ENCODE results near the gene SOCS7.

Gene SOCS7

DNA sequence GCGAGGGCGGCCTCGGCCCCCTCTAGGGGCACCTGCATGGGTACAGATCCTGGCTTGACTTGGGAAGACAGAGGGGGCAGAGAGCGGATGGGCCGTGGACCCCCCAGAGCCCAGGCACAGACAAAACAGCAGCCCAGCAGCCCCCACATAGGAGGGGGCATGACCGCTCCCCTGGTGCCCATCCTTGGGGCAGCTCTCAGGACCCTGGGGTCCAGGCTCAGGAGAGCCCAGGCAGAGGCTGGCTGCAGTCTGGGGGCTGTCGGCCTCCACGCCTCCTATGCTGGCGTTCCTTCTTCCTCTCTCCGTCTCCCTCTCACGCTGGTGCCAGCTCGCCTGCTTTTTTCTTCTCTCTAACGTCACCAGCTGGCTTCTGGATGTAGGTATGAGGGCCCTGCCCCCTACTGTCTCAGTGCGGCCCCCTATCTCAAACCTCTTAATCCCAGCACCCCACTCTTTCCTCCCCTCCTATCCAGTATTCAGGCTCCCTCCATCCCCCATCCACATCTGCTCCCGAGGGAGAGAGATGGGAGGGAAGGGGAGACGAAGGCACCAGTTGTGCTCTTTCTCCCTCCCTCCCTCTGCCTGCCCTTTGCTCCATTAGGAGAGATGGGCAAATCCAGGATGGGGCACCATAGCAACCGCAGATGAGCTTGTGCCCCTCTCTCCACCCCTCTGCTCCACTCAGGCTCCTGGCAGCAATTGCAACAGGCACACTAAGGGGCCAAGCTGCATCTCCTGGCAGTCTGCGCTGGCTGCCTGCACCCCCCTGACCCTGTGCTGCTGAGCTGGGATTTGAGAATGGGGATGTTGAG is 7.8 kb upstream of the SOCS7 start, which contains the start of gene GPR179:
GPR179 (minus strand) TSS at position 349 of the 812 bp plus-strand sequence; CDS start at position 182, 167 bp downstream.
- TF ChIP-seq, protein P1, sequence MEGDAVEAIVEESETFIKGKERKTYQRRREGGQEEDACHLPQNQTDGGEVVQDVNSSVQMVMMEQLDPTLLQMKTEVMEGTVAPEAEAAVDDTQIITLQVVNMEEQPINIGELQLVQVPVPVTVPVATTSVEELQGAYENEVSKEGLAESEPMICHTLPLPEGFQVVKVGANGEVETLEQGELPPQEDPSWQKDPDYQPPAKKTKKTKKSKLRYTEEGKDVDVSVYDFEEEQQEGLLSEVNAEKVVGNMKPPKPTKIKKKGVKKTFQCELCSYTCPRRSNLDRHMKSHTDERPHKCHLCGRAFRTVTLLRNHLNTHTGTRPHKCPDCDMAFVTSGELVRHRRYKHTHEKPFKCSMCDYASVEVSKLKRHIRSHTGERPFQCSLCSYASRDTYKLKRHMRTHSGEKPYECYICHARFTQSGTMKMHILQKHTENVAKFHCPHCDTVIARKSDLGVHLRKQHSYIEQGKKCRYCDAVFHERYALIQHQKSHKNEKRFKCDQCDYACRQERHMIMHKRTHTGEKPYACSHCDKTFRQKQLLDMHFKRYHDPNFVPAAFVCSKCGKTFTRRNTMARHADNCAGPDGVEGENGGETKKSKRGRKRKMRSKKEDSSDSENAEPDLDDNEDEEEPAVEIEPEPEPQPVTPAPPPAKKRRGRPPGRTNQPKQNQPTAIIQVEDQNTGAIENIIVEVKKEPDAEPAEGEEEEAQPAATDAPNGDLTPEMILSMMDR (IDR thresholded peaks at IDR 0.05), result no peak
- no peak for DNase-seq (ENCODE audit: low spot score)
- Histone ChIP-seq H3K4me3 (no peak within 1 kb of the TSS), H3K27ac (no peak within 1 kb of the TSS)

DNA sequence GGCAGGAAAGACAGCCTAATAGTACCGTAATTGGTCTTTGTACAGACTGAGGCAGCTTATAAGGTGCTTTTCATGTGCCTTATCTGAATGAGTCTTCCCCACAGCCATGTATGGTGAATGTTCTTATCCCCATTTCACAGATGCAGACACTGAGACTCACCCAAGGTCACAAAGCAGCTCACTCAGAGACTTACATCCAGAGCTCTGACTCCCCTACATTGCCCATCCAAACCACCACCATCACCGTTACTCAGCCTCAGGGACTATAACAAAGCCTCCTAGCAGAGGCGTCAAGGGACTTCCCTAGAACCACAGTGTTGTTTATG is 7.3 kb upstream of the SOCS7 start:
- TF ChIP-seq, protein P1 (IDR thresholded peaks at IDR 0.05), result no peak
- H3K4me3 ChIP-seq, result no peak overlapping the region
- DNase-seq (ENCODE audit: low spot score), result no peak
- no peak overlapping the region for H3K27ac ChIP-seq

DNA sequence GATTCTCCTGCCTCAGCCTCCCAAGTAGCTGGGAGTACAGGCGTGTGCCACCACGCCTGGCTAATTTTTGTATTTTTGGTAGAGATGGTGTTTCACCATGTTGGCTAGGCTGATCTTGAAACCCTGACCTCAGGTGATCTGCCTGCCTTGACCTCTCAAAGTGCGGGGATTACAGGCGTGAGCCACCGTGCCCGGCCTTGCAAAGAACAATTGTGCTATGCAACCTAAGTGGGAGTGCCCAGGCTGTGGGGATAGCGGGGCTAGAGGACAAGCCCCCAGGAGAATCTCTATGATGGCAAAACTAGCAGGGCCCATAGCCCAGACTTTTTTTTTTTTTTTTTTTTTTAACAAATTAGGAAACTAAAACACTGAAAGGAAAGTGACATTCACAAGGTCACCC is 5.9 kb upstream of the SOCS7 start:
- TF ChIP-seq, protein P1 (IDR thresholded peaks at IDR 0.05), result no peak
- no peak for DNase-seq (ENCODE audit: low spot score)
- H3K4me3 ChIP-seq, result no peak overlapping the region
- H3K27ac ChIP-seq, result no peak overlapping the region

DNA sequence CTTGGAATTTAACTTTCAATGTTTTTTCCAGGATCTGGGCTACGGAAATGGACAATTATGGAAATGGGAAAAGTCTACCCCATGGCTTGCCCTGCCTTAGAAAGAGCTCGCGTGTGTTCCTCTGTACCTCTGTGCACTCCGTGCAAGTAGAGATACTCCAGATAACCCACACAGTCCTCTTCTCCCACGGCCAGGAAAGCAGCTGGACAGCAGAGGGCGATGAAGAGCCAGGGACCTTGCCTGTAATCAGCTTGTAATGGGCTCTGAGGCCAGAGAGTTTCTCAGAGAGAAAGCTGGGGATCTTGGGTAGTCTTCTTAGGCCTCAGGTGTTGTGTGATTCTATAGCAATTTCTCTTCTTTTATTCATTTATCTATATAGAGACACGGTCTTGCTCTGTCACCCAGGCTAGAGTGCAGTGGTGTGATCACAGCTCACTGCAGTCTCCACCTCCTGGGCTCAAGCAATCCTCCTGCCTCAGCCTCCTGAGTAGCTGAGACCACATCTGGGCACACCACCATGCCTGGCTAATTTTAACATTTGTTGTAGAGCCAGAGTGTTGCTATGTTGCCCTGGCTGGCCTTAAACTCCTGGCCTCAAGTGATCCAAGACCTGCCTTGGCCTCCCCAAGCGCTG is 2.4 kb upstream of the SOCS7 start:
- Histone ChIP-seq H3K4me3 (no peak overlapping the region), H3K27ac (peak overlapping the region in 1 of 2 donors; percentile 30)
- DNase-seq (ENCODE audit: low spot score), result peak; percentile 88
- TF ChIP-seq, protein P1 (IDR thresholded peaks at IDR 0.05), result peak; percentile 83

DNA sequence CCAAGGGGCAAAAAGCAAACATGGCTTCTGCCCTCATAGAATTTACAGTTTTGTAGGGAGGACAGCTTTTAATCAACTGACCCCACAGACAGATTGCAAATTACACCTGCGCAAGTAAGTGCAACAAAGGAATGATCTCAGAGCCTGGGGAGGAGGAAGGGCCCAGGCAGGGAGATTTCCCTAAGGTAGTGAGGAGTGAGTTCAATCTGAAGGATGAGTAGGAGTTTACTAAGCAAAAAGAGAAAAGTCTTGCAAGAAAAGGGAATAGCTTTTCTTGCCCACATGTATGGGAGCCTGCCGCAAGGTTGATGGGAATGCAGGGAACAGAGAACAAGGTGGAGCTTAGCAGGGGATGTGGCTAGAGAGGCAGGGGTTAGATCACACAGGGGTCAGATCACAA is 1.6 kb upstream of the SOCS7 start:
- TF ChIP-seq, protein P1 (IDR thresholded peaks at IDR 0.05), result no peak
- DNase-seq (ENCODE audit: low spot score), result no peak
- no peak overlapping the region for H3K4me3 ChIP-seq
- H3K27ac ChIP-seq, result no peak overlapping the region

DNA sequence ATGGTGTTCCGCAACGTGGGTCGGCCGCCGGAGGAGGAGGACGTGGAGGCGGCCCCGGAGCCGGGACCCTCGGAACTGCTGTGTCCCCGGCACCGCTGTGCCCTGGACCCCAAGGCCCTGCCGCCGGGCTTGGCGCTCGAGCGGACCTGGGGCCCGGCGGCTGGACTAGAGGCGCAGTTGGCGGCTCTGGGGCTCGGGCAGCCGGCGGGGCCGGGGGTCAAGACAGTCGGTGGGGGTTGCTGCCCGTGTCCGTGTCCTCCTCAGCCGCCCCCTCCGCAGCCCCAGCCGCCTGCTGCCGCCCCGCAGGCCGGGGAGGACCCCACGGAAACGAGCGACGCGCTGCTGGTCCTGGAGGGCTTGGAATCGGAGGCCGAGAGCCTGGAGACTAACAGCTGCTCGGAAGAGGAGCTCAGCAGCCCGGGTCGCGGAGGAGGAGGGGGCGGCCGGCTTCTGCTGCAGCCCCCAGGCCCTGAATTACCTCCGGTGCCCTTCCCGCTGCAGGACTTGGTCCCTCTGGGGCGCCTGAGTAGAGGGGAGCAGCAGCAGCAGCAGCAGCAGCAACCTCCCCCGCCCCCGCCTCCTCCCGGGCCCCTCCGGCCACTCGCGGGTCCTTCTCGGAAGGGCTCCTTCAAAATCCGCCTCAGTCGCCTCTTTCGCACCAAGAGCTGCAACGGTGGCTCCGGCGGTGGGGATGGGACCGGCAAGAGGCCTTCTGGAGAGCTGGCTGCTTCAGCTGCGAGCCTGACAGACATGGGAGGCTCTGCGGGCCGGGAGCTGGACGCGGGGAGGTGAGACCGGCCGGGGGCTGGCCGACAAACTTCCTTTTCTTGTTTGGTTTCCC is 821 bp downstream of the SOCS7 start:
- Histone ChIP-seq H3K27ac (peak overlapping the region; percentile 92), H3K4me3 (peak overlapping the region; percentile 96)
- TF ChIP-seq, protein P1 (IDR thresholded peaks at IDR 0.05), result no peak
- DNase-seq (ENCODE audit: low spot score), result no peak
